Activated CD4-positive, CD25-positive, alpha-beta regulatory T cell treated with anti-CD3 and anti-CD28 coated beads, Interleukin-2, amount 50 U/mL, for 72 hours (primary cell): ENCODE data around the gene PHYHIPL.

Experiments
- DNase-seq: peaks from one replicate; pipeline ENCODE4 v3.0.0; 2021

PHYHIPL gene

DNA sequence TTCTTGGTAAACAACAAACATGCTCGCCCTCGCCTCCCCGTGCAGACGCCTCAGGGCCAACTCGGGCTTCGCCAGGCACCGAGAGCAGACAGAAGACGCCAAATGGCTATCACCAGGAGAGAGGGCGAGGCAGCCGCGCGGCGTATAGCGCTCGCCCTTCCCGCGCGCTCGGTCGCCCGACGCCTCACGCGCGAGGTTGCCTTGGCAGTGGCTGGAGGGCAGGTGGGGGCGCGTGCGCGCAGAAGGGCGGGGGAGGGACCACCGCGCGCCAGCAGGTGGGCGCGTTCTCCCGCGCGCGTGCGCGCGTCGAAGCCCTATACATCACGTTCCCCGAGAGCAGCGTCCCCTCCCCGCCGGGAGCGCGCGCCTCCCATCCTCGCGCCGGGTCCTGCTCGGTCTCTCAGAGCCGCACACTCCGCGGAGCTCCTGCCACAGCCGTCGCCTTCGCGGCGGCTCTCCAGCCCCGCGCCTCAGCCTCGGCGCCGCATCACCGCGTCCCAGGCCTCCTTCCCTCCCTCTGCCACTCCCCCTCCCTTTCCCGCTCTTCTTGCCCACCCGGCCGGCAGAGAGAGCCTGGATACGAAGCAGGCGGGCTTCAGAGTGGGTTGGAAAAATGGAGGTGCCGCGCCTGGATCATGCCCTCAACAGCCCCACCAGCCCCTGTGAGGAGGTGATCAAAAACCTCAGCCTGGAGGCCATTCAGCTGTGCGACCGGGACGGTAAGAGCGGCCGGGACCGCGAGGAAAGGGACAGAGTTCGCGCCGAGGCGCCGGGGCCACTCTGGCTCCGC, at the start of gene PHYHIPL:
PHYHIPL (plus strand) TSS at position 403 of the 790 bp plus-strand sequence; CDS start at position 614, 211 bp downstream.
- no peak for DNase-seq

- no peak for DNase-seq
Observed at GRCh38 chr10:59126991-59127390, 49.5 kb upstream of the PHYHIPL start.

DNA sequence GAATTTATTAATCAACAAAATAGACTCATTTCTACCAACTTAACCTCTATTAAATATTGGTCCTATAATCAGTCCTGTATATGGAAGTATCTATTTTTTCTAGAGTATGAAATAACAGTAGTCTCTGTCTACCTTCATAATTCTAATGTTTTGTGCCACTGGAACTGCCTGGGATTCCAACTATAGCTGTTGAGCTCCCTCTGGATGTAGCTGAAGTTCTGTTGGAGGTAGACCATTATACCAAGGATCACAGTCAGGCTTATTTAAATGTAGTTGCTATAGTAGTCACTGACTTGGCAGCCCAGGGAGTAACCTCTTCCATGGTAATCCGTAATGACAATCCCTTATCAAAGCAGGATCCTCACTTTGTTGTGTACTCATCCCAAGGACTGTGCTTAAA, 48.5 kb upstream of the PHYHIPL start:
- no peak for DNase-seq

DNA sequence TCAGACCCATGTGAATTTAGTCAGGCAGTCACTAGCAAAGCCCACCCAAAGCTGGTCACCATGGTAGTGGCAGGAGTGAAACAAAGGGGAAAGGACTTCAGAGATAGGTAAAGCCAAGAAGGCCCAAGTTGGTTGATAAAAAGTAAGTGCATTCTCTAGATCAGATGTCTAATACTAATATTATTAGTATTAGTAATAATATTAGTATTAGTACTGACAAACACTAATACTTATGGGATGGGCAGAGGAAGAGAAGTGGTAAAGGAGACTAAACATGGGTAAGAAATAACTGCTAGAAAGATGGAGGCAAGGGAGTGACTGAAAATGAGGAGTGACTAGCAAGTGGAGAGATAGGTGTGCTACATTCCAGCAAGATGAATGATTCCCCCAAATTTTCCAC, 46.6 kb upstream of the PHYHIPL start:
- DNase-seq, result no peak

GRCh38 chr10:59131666-59132065, 44.8 kb upstream of the PHYHIPL start:
- DNase-seq, result no peak

GRCh38 chr10:59133841-59134593, 42.4 kb upstream of the PHYHIPL start:
- DNase-seq, result no peak

- DNase-seq, result no peak
Observed at GRCh38 chr10:59134785-59135184, 41.7 kb upstream of the PHYHIPL start.

GRCh38 chr10:59135275-59135674, 41.2 kb upstream of the PHYHIPL start:
- DNase-seq, result no peak

DNA sequence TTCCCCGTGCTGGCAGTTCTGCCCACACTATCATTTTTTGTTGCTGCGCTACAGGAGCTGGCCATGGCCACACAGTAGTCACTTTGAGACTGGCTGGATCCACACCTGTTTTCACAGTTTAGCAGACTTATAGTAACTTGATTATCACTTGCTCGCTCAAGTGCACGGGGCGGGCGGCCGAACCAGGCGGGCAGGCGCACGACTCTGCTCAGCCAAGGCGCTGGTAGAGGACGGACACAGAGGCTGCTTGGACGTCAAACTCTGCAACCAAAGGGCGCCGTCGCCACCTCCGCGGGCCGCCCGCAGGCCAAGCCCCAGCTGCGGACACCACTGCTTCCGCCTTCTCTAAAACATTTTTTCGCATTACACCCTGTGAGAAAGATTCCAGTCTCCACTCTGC, 38.4 kb upstream of the PHYHIPL start:
- no peak for DNase-seq

DNA sequence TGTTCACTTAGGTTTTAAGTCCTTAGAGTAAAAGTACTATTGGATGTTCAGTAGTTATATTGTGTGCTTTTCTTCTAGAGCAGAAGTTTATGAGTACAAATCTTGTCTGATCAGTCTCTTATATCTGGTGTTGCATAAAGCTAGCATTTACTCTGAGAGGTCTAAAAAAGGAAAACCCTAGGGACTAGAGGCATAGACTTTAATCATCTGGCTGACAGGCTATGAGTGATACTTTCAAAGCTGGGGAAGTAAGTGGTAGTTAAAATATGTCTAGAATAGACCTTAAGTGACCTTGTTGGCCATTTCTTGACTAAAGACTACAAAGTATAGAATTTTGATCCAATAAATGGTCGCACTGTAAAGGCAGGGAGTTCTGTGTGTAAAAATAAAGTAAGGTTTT, 32.9 kb upstream of the PHYHIPL start:
- no peak for DNase-seq

- no peak for DNase-seq
Observed at GRCh38 chr10:59148701-59149100, 27.7 kb upstream of the PHYHIPL start.

DNA sequence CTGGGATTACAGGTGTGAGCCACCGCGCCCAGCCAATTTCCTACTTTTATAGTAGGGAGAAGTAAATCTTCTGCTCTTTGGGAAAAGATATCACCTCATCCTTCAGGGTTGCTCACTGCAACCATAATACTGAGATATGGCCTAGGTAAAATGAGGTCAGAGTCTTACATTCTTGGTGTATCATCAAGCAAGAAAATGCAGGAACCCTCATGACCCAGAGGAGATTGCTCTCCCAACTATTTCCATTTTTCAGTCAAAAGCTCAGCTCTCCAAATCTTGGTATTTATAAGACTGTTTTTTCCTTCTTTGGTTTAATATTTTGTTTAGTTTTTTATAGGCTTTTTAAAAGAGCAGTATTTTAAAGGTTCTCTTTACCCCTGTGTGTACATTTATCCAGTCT, 20.9 kb upstream of the PHYHIPL start:
- DNase-seq, result no peak

DNA sequence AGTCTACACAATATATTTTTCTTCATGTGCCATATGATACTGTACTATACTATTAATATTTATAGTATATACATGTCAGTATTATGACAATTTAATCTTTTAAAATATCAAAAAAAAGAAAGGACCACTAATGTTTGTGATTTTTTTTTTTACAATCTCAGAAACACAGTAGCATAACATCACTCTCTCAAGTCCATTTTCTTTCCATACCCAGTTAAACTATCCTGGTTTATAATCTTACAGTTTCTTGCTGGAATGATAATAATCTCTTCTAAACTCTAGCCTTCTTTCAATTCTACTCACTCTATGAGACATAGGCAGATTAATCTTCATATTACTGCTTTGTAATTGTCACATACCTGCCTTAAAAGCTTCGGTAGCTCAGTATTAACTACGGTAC, 8.9 kb upstream of the PHYHIPL start:
- DNase-seq, result no peak

GRCh38 chr10:59172567-59172966, 3.9 kb upstream of the PHYHIPL start:
- DNase-seq, result no peak

- DNase-seq, result no peak
Observed at GRCh38 chr10:59173414-59173813, 3.0 kb upstream of the PHYHIPL start.

DNA sequence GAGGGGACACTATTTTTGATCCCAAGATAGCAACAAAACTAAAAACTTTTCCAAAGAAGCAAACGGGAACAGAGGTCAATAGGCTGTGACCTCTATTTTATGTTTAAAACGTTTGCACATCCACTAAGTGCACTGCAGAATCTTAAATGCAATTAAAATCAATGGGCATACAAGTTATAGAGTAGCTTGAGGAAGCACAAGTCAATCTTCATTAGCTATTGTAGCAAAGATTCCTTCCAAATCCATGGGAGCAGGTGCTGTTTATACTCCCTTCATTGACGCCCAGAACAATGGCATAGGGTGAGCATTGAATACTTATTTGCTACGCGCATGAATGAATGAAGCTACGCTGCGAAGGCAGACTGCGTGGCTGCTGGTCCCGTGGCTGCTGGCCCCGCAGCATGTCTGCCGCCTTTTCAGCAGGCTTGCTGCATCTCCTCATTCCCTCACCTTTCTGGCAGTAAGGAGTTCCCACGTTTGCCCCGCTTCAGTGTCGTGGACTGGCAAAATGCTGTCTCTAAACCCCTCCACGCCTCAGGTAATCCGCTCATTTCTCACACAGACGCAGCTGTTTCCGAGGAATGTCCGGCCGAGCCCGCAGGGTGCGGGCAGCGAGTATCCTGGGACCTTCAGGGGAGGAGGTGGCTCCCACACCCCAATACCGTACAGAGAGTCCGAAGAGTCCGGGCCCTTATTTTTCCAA, 754 bp upstream of the PHYHIPL start:
- DNase-seq, result no peak

DNA sequence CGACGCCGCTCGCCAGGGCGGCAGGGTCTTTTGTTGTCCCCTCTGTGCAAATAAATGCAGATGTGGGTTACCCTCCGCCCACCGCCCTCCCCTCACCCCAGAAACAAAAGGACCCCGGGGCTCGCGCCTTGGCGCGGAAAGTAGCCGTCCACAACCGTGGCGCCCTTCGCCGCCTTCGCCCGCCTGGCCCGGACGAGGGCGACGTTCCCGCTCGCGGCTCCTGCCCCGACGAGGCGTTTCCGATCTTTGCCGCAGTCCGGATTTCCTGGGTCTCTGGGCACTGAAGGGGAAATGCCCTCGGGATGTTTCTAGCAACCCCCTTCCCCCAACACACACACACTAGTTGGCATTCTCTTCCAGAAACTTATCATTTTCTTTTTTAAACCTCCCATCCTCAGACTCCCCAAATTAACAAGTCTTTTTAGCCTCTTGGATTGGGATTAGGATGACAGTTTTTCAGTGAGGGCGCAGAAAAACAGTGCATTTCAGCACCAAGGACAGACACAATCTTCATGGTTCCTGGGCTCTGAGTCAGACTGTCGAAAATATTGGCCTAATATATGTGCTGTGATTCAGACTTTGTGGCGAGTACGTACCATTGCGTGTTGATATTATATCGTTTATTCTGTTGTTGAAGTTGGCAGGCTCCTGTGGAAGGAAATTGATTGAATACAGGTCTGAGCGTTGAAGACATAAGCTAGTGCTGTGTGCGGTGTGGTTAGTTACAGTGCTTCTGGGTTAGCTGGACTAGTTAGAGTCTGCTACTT, 771 bp downstream of the PHYHIPL start:
- no peak for DNase-seq

DNA sequence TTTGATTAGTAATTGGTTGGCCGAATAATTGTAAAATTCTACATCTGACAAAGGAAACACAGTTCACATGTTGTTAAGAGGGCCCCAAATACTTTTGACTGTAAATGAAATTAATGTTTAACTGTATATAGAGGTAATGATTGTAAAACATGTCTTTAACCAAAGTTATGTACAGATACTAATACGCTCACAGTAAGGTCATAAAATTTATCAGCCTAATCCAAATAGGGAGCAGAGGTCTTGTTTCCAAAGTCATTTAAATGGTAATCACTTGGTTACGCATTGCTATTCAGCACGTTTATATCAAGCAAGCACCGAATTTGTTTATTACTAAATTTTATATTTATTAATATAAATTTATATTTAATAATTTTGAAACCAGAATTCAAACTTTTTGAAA, 1.4 kb downstream of the PHYHIPL start:
- DNase-seq, result no peak

DNA sequence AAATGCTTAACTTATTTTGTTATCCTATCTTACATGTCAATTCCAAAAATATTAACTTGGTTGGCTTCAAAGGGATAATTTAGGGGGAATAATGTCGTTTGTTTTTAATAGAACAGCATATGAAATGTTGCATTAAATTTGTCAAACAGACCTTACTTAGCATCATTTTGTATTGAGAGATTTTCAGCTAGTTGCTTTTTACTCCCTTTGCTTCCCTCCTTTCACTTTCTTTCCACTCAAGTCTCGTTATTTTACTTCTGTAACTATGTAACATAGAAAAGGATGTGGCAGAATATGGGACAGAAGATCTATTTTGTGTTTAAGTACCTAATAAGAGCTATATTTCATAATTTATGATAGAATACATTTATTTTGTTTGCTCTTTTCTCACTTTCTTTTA, 2.6 kb downstream of the PHYHIPL start:
- no peak for DNase-seq

DNA sequence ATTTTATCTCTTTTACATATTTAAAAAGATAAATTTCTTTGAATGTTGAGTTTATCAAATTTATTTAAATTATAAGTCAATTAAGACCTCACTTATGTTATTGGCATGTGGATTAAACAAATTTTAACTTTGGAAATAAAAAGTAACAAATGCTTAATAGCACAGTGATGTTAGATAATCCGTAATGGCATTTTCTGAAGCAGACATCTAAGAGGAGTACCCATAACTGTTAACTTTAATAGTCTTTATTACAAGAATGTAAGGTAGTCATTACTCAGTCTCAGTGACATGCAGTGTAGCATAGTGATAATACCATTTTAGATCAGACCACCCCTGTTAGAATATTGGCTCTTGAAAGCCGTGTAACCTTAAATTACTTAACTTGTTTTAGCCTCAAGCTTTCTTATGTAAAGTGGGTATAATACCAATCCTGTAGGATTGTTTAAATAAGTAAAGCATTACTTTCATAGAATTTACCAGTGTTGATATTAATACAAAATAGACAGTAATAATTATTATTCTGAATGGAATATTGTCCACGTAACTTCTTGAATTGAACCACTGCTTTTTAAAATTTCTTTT, 4.3 kb downstream of the PHYHIPL start:
- DNase-seq, result no peak

DNA sequence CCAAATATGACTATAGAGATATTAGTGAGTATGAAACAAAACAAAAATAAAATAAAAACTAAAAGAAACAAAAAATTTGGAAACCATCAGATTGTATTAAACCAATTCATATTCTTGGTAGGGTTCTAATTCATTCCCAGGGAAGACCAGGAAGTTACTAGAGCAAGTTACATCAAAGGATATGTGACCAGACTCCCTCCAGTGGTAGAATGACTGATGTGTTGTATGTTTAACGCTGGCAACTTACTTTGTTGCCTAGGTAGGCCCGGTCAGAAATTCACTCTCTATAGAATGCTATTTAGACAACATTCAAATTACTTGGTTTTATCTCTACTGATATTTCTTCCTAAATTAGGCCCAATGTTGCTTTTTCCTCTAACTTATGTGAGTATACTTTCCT, 5.2 kb downstream of the PHYHIPL start:
- no peak for DNase-seq

DNA sequence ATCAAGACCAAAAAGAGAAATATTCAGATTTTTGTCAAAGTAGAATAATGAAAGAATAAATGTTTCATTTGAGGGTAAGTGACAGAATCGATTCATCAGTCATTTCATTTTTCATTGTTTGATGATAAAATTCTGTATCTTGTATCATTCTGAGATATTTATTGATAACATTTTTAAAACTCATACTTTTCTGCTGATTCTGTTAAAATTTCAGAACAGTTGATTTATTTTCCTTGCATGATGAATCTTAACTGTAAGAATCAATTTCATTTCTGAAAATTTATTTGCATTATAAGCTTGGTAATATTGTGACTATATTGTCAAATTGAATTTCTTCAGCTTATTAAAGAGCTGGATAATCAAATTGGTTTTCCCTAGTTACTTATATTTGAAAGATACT, 13.9 kb downstream of the PHYHIPL start:
- DNase-seq, result no peak
